Choroid plexus epithelial cell (primary cell): Measurements from ENCODE around the gene RBM22.

Experiments
- DNase-seq: peaks from one replicate; pipeline ENCODE4 v3.0.0-alpha.2; 2010; ENCODE audit warnings: low read depth
- H3K4me3 ChIP-seq: 2 replicates; pipeline ENCODE4 v1.5.1; 2011; ENCODE audit warnings: low read depth, mild to moderate bottlenecking, control low read depth, low read length, moderate library complexity
- CTCF ChIP-seq: conservative IDR thresholded peaks from 2 replicates; pipeline ENCODE4 v1.5.1; 2011; ENCODE audit warnings: low read depth, mild to moderate bottlenecking, control low read depth, inconsistent platforms, low read length, moderate library complexity

RBM22 gene

GRCh38 chr5:150658699-150659265 lies 42.1 kb downstream of the RBM22 start:
- no peak overlapping the region for H3K4me3 ChIP-seq
- no peak for TF ChIP-seq CTCF
- no peak for DNase-seq

GRCh38 chr5:150658121-150658520 lies 42.7 kb downstream of the RBM22 start:
- TF ChIP-seq CTCF: no peak
- no peak overlapping the region for H3K4me3 ChIP-seq
- DNase-seq: no peak

GRCh38 chr5:150656191-150657132 lies 44.4 kb downstream of the RBM22 start:
- peak; percentile 64 for DNase-seq
- peak; percentile 60 for TF ChIP-seq CTCF
- H3K4me3 ChIP-seq: peak overlapping the region; percentile 63

- DNase-seq: no peak
- TF ChIP-seq CTCF: no peak
- H3K4me3 ChIP-seq: no peak overlapping the region
Measured at GRCh38 chr5:150655221-150655620, 45.6 kb downstream of the RBM22 start.

GRCh38 chr5:150653762-150654556 lies 46.9 kb downstream of the RBM22 start:
- no peak for DNase-seq
- H3K4me3 ChIP-seq: no peak overlapping the region
- no peak for TF ChIP-seq CTCF

GRCh38 chr5:150653145-150653761 lies 47.6 kb downstream of the RBM22 start:
- peak; percentile 59 for DNase-seq
- H3K4me3 ChIP-seq: no peak overlapping the region
- TF ChIP-seq CTCF: peak; percentile 73
